Thyroid gland (tissue), 4 donors: Measurements from ENCODE around the gene ASPM. TPM values are rescaled to one million over a fixed set of nuclear protein-coding genes. Genes with fewer than 3 reads are reported as not detected.

Experiments
- DNase-seq, 2 donors: peaks; one replicate each; pipeline ENCODE4 v3.0.0-alpha.2; 2019
- H3K27ac ChIP-seq, 3 donors: fragments of 200-600 bp; sonication (generic); 1 replicate in 2 of 3; 2 replicates in 1 of 3; pipeline ENCODE4 v1.5.1; 2016 to 2019; ENCODE audit warnings: mild to moderate bottlenecking in 1 of 3, moderate library complexity in 1 of 3
- H3K27me3 ChIP-seq: fragments of 200-600 bp; sonication (generic); one replicate; pipeline ENCODE4 v1.5.1; 2019
- H3K36me3 ChIP-seq, 2 donors: fragments of 200-600 bp; sonication (generic); one replicate each; pipeline ENCODE4 v1.5.1; 2016 to 2019
- H3K4me1 ChIP-seq, 2 donors: fragments of 200-600 bp; sonication (generic); one replicate each; pipeline ENCODE4 v1.5.1; 2017 to 2019
- H3K4me3 ChIP-seq, 3 donors: fragments of 200-600 bp; sonication (generic); replicated peaks in 1 of 3; 1 replicate in 2 of 3; 2 replicates in 1 of 3; pipeline ENCODE4 v1.5.1; 2016; ENCODE audit warnings: mild to moderate bottlenecking in 1 of 3
- H3K9me3 ChIP-seq: fragments of 200-600 bp; sonication (generic); one replicate; pipeline ENCODE4 v1.5.1; 2017
- CTCF ChIP-seq, 6 experiments: fragments of 200-600 bp in 3 of 6; fragments of 450-650 bp in 3 of 6; sonication (generic) in 3 of 6; IDR thresholded peaks; one replicate each; pipeline ENCODE4 v1.5.1; 2016 to 2019; ENCODE audit warnings: antibody characterized with exemption in 6 of 6, mild to moderate bottlenecking in 2 of 6, inconsistent platforms in 1 of 6, moderate library complexity in 1 of 6
- POLR2A ChIP-seq, 2 donors: fragments of 450-650 bp; IDR thresholded peaks; one replicate each; pipeline ENCODE4 v1.6.1; 2017; ENCODE audit warnings: antibody characterized with exemption in 2 of 2, mild to moderate bottlenecking in 2 of 2, moderate library complexity in 1 of 2
- WGBS, 2 donors: methylation state at CpG; one replicate each; pipeline ENCODE4 v1.1.5; 2017; 5-methylcytosine and 5-hydroxymethylcytosine counted together
- intact Hi-C: fragments of 100-400 bp; cut with DNase I; formaldehyde crosslinking; loops from one replicate; pipeline ENCODE4 v1.15.1; 2023
- total RNA-seq, 4 donors: library from RNA; depleted of rRNA; stranded (reverse); fragments of >200 nt; gene quantifications; one replicate each; pipeline ENCODE4 v1.2.3, GENCODE V29; 2016

The ASPM gene
- total RNA-seq, 4 donors from 2014 or later, result 0.15 to 1.2 (median 0.38) TPM

GRCh38 chr1:197137322-197137721, 9.1 kb downstream of the ASPM start:
- Histone ChIP-seq H3K27me3 (no peaks in the 10 kb centered on the region), H3K4me1 (no peaks in the 10 kb centered on the region), H3K4me3 (no peak overlapping the region), H3K36me3 (no peaks in the 10 kb centered on the region), H3K27ac (no peak overlapping the region), H3K9me3 (no peaks in the 10 kb centered on the region)
- TF ChIP-seq POLR2A (IDR thresholded peaks at IDR 0.05), result no peak
- TF ChIP-seq CTCF (IDR thresholded peaks at IDR 0.05), result no peak
- DNase-seq, result no peak
- 84% methylated on average over 7 of the region's 7 CpGs for WGBS, 2 donors
- intact Hi-C loops, result no loop called here

GRCh38 chr1:197130677-197131304, 15.7 kb downstream of the ASPM start:
- WGBS, 2 donors, result 95 to 96% methylated on average over 2 of the region's 2 CpGs

DNA sequence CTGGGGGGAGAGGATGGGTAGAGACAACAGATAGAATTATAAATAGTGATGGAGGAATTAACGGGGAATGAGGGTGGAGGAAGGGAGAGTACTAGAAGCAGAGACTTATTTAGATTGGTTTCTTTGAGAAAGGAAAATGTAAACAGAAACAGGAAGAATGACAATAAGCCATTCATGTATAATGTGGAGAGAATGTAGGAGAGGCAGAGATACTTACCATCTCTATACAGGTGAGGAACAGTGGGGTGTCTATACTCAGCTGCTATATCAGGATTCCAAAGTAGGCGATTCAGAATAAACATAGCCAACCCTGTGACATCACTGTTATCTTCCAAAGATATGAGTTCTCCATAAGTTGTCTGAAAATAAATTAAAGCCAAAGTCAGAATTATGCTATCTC, 16.8 kb downstream of the ASPM start:
- 92 to 94% methylated on average over 2 of the region's 2 CpGs for WGBS, 2 donors
- TF ChIP-seq POLR2A (IDR thresholded peaks at IDR 0.05) (no peak), CTCF (IDR thresholded peaks at IDR 0.05) (no peak)
- Histone ChIP-seq H3K27me3 (no peaks in the 10 kb centered on the region), H3K36me3 (no peaks in the 10 kb centered on the region), H3K4me1 (no peaks in the 10 kb centered on the region), H3K9me3 (no peaks in the 10 kb centered on the region), H3K27ac (no peak overlapping the region), H3K4me3 (no peak overlapping the region)
- intact Hi-C loops, result no loop called here
- DNase-seq, result no peak

More at GRCh38 chr1:197130677-197131304, 15.7 kb downstream of the ASPM start:
- Histone ChIP-seq H3K4me1 (no peaks in the 10 kb centered on the region), H3K4me3 (no peak overlapping the region), H3K27me3 (no peaks in the 10 kb centered on the region), H3K9me3 (no peaks in the 10 kb centered on the region), H3K27ac (no peak overlapping the region), H3K36me3 (no peaks in the 10 kb centered on the region)
- no peak for TF ChIP-seq POLR2A (IDR thresholded peaks at IDR 0.05)
- no peak for TF ChIP-seq CTCF (IDR thresholded peaks at IDR 0.05)
- DNase-seq, result no peak
- intact Hi-C loops, result no loop called here

- WGBS, 2 donors, result 88 to 94% methylated on average over 2 of the region's 2 CpGs
- H3K4me1 ChIP-seq, result no peaks in the 10 kb centered on the region
- no peak for DNase-seq
- TF ChIP-seq CTCF (IDR thresholded peaks at IDR 0.05) (no peak), POLR2A (IDR thresholded peaks at IDR 0.05) (no peak)
- H3K9me3 ChIP-seq, result no peaks in the 10 kb centered on the region
- no peak overlapping the region for H3K4me3 ChIP-seq
- no peaks in the 10 kb centered on the region for H3K36me3 ChIP-seq
- H3K27ac ChIP-seq, result no peak overlapping the region
- intact Hi-C loops, result no loop called here
- no peaks in the 10 kb centered on the region for H3K27me3 ChIP-seq
These were observed 19.1 kb downstream of the ASPM start for GRCh38 chr1:197127246-197127912.

DNA sequence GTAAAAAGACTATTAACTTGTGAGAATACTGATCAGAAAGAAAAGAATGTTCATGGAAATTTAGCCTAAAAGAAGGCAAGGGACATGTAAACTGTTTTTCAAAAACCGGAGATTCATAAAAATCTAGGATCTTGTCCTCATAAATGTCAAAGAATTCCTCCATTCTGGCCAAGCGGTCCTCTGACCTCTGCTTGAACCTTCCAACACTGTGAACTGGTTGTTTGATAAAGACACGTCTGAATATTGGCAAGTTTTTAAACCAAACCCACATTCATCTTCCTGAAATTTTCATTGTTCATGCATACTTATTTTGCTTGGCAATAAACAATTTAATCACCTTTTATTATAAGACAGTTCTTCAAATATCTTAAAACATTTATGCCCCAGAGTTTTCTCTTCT, 19.8 kb downstream of the ASPM start:
- Histone ChIP-seq H3K27ac (no peak overlapping the region), H3K9me3 (no peaks in the 10 kb centered on the region), H3K4me1 (no peaks in the 10 kb centered on the region), H3K4me3 (no peak overlapping the region), H3K27me3 (no peaks in the 10 kb centered on the region), H3K36me3 (no peaks in the 10 kb centered on the region)
- DNase-seq, result no peak
- intact Hi-C loops, result no loop called here
- WGBS, 2 donors, result 75 to 81% methylated on average over 3 of the region's 3 CpGs
- no peak for TF ChIP-seq POLR2A (IDR thresholded peaks at IDR 0.05)
- no peak for TF ChIP-seq CTCF (IDR thresholded peaks at IDR 0.05)
